ENCODE results near the gene MPRIP.
"Not testable (repeated sequence)": the region's sequence is repeated elsewhere in the genome, so short reads cannot be mapped to it uniquely, and the experiment has no call there.

Gene MPRIP

GRCh38 chr17:17131839-17132238, 89.6 kb downstream of the MPRIP start:
- no peak overlapping the region for H3K4me3 ChIP-seq (ENCODE audit: low read length)
- no peak for DNase-seq (ENCODE audit: low read depth, low spot score)

- DNase-seq (ENCODE audit: low read depth, low spot score) = no peak
Measured at GRCh38 chr17:17132746-17133145, 90.5 kb downstream of the MPRIP start.

GRCh38 chr17:17134051-17134956, 92.0 kb downstream of the MPRIP start:
- no peak for DNase-seq (ENCODE audit: low read depth, low spot score)
- H3K4me3 ChIP-seq (ENCODE audit: low read length) = no peak overlapping the region

More at GRCh38 chr17:17132746-17133145, 90.5 kb downstream of the MPRIP start:
- no peak overlapping the region for H3K4me3 ChIP-seq (ENCODE audit: low read length)

GRCh38 chr17:17134957-17135333, 92.7 kb downstream of the MPRIP start:
- H3K4me3 ChIP-seq (ENCODE audit: low read length) = no peak overlapping the region
- DNase-seq (ENCODE audit: low read depth, low spot score) = no peak

- H3K4me3 ChIP-seq (ENCODE audit: low read length); DNase-seq (ENCODE audit: low read depth, low spot score): not testable (repeated sequence)
Measured at GRCh38 chr17:17136221-17136620, 94.0 kb downstream of the MPRIP start.

GRCh38 chr17:17137731-17138585, 95.7 kb downstream of the MPRIP start:
- DNase-seq (ENCODE audit: low read depth, low spot score) = no peak
- H3K4me3 ChIP-seq (ENCODE audit: low read length) = no peak overlapping the region

- H3K4me3 ChIP-seq (ENCODE audit: low read length) = no peak overlapping the region
- peak; percentile 47 for DNase-seq (ENCODE audit: low read depth, low spot score)
Measured at GRCh38 chr17:17139972-17140589, 97.8 kb downstream of the MPRIP start.

GRCh38 chr17:17140590-17140980, 98.3 kb downstream of the MPRIP start:
- no peak overlapping the region for H3K4me3 ChIP-seq (ENCODE audit: low read length)
- DNase-seq (ENCODE audit: low read depth, low spot score) = no peak

GRCh38 chr17:17141279-17141678, 99.0 kb downstream of the MPRIP start:
- no peak for DNase-seq (ENCODE audit: low read depth, low spot score)
- no peak overlapping the region for H3K4me3 ChIP-seq (ENCODE audit: low read length)

GRCh38 chr17:17141860-17142552, 99.7 kb downstream of the MPRIP start:
- no peak for DNase-seq (ENCODE audit: low read depth, low spot score)
- no peak overlapping the region for H3K4me3 ChIP-seq (ENCODE audit: low read length)

- no peak for DNase-seq (ENCODE audit: low read depth, low spot score)
- no peak overlapping the region for H3K4me3 ChIP-seq (ENCODE audit: low read length)
Measured at GRCh38 chr17:17142556-17142955, 100.3 kb downstream of the MPRIP start.

GRCh38 chr17:17143501-17143900, 101.2 kb downstream of the MPRIP start:
- DNase-seq (ENCODE audit: low read depth, low spot score) = no peak
- H3K4me3 ChIP-seq (ENCODE audit: low read length) = no peak overlapping the region

- no peak for DNase-seq (ENCODE audit: low read depth, low spot score)
- H3K4me3 ChIP-seq (ENCODE audit: low read length) = no peak overlapping the region
Measured at GRCh38 chr17:17144061-17144460, 101.8 kb downstream of the MPRIP start.

- no peak overlapping the region for H3K4me3 ChIP-seq (ENCODE audit: low read length)
- DNase-seq (ENCODE audit: low read depth, low spot score) = no peak
Measured at GRCh38 chr17:17144916-17145665, 102.8 kb downstream of the MPRIP start.

GRCh38 chr17:17146786-17147406, 104.6 kb downstream of the MPRIP start:
- no peak overlapping the region for H3K4me3 ChIP-seq (ENCODE audit: low read length)
- DNase-seq (ENCODE audit: low read depth, low spot score) = peak; percentile 31

- DNase-seq (ENCODE audit: low read depth, low spot score) = no peak
- no peak overlapping the region for H3K4me3 ChIP-seq (ENCODE audit: low read length)
Measured at GRCh38 chr17:17147821-17148220, 105.6 kb downstream of the MPRIP start.

GRCh38 chr17:17149520-17150447, 107.5 kb downstream of the MPRIP start:
- DNase-seq (ENCODE audit: low read depth, low spot score) = no peak
- no peak overlapping the region for H3K4me3 ChIP-seq (ENCODE audit: low read length)
